Lower leg skin (tissue), 4 donors: ENCODE measurements around the gene IFT52. TPM values are rescaled to one million over a fixed set of nuclear protein-coding genes. Genes with fewer than 3 reads are reported as not detected.

Experiments
- DNase-seq, 2 donors: peaks; one replicate each; pipeline ENCODE4 v3.0.0-alpha.2; 2019; ENCODE audit warnings: low spot score in 2 of 2
- H3K4me3 ChIP-seq: fragments of 200-600 bp; sonication (generic); 2 replicates; pipeline ENCODE4 v1.5.1; 2017; ENCODE audit warnings: mild to moderate bottlenecking, low read depth; ENCODE audit not compliant: poor library complexity, severe bottlenecking
- CTCF ChIP-seq, 3 donors: fragments of 450-650 bp; IDR thresholded peaks; one replicate each; pipeline ENCODE4 v1.5.1; 2016; ENCODE audit warnings: antibody characterized with exemption in 3 of 3, mild to moderate bottlenecking in 3 of 3, moderate library complexity in 2 of 3
- POLR2A ChIP-seq, 2 donors: fragments of 450-650 bp; IDR thresholded peaks; one replicate each; pipeline ENCODE4 v1.6.1; 2016 to 2017; ENCODE audit warnings: antibody characterized with exemption in 2 of 2, mild to moderate bottlenecking in 1 of 2, moderate library complexity in 1 of 2
- WGBS, 2 donors: methylation state at CpG; one replicate each; pipeline ENCODE4 v1.1.5; 2018; 5-methylcytosine and 5-hydroxymethylcytosine counted together
- intact Hi-C: fragments of 100-400 bp; cut with DNase I; formaldehyde crosslinking; loops from one replicate; pipeline ENCODE4 v1.15.0; 2023; ENCODE audit warnings: low total_unique reads
- total RNA-seq, 4 donors: library from RNA; depleted of rRNA; stranded (reverse); fragments of >200 nt; gene quantifications; one replicate each; pipeline ENCODE4 v1.1.0, GENCODE V29; 2016

Gene IFT52
- total RNA-seq, 4 donors from 2014 or later: 8.5 to 17.2 (median 12.7) TPM

- no peak for DNase-seq
- intact Hi-C loops: loop anchor here (1.0 kb wide), 1 partner anchor 44 kb away; the partner anchor contains the start of gene IFT52
- WGBS, 2 donors: 85 to 96% methylated on average over 4 of the region's 4 CpGs
- TF ChIP-seq POLR2A (IDR thresholded peaks at IDR 0.05) (no peak), CTCF (IDR thresholded peaks at IDR 0.05) (no peak)
- H3K4me3 ChIP-seq: no peak overlapping the region
These were observed 44.7 kb upstream of the IFT52 start for GRCh38 chr20:43545837-43546578.

- intact Hi-C loops: no loop called here
- no peak overlapping the region for H3K4me3 ChIP-seq
- whole genome bisulfite sequencing, 2 donors: 76 to 83% methylated on average over 5 of the region's 5 CpGs
- no peak for DNase-seq
- no peak for TF ChIP-seq POLR2A (IDR thresholded peaks at IDR 0.05)
- no peak for TF ChIP-seq CTCF (IDR thresholded peaks at IDR 0.05)
These were observed 42.4 kb upstream of the IFT52 start for GRCh38 chr20:43548273-43548880.

- intact Hi-C loops: no loop called here
- no peak for DNase-seq
- no peak overlapping the region for H3K4me3 ChIP-seq
- WGBS, 2 donors: 91 to 95% methylated on average over 4 of the region's 4 CpGs
- TF ChIP-seq POLR2A (IDR thresholded peaks at IDR 0.05): no peak
- TF ChIP-seq CTCF (IDR thresholded peaks at IDR 0.05): no peak
These were observed 41.2 kb upstream of the IFT52 start for GRCh38 chr20:43549416-43550065.

GRCh38 chr20:43550456-43550855 lies 40.3 kb upstream of the IFT52 start:
- intact Hi-C loops: no loop called here
- H3K4me3 ChIP-seq: no peak overlapping the region
- no peak for DNase-seq
- WGBS, 2 donors: 87 to 97% methylated on average over 2 of the region's 2 CpGs
- no peak for TF ChIP-seq POLR2A (IDR thresholded peaks at IDR 0.05)
- TF ChIP-seq CTCF (IDR thresholded peaks at IDR 0.05): no peak

- intact Hi-C loops: no loop called here
- no peak for DNase-seq
- 79 to 83% methylated on average over 3 of the region's 3 CpGs for WGBS, 2 donors
- TF ChIP-seq CTCF (IDR thresholded peaks at IDR 0.05) (no peak), POLR2A (IDR thresholded peaks at IDR 0.05) (no peak)
- no peak overlapping the region for H3K4me3 ChIP-seq
These were observed 36.4 kb upstream of the IFT52 start for GRCh38 chr20:43554369-43554768.
